Heart left ventricle (tissue), 13 donors: ENCODE measurements around the gene KIF1A.

Experiments
- POLR2A ChIP-seq, 2 donors: fragments of 450-650 bp; IDR thresholded peaks; one replicate each; pipeline ENCODE4 v1.6.1; 2017; ENCODE audit warnings: antibody characterized with exemption in 2 of 2, mild to moderate bottlenecking in 2 of 2, moderate library complexity in 2 of 2
- TF ChIP-seq, protein P1 (sequence below), 12 donors: fragments of 200-600 bp; sonication (generic) in 4 of 12; IDR thresholded peaks; one replicate each; pipeline versions ENCODE4 v1.5.0 to v1.8.0; 2018 to 2022; ENCODE audit warnings: antibody characterized with exemption in 12 of 12, mild to moderate bottlenecking in 5 of 12
- donor health status: ischemic (EF 13 %, LVEDD 7.1; RV severe dilation, severe dysfunction).
- donor health status: DM: no; HTN: yes; CAD: no.
- donor health status: DM: no; HTN: no; CAD: no.
- donor health status: ischemic (EF 25% LVEDD 6.9; RV normal size, moderate dysfunction).
- donor health status: ischemic (EF 25% LVEDD 5.7; RV mildly dilated, moderate dysfunction).
- donor health status: ischemic (EF 35%, LVEDD 5.7; RV mildly dilated, moderate dysfunction).
- donor health status: nonischemic (EF 11% LVEDD 7.7; RV severe dilation, severe dysfunction).
- donor health status: DM: yes; HTN: yes; CAD: no.
- donor health status: PGD.
- donor health status: ischemic (EF 29% LVEDD 5.4; RV normal size, mild dysfunction).
- donor health status: nonischemic (EF 23%, LVEDD 6.1; RV moderate dilation, normal function).

DNA sequence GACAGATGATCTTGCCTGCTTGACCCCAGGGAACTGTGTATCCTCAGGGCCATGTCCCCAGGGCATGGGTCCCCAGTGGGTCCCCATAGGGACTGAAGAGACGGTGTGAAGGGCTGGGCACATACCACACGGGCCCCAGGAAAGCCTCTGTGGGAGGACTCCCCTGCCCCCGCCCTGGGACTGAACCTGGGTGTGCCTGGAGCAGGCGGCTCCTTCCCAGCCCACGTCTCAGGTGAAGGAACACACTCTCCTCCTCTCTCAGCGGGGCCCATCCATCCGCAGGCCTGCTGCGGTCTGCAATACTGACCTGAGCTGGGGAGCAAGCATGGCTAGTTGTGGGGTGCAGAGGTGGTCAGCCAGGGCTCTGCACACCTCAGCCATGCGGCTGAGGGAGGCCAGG, 45.2 kb downstream of the KIF1A start:
- TF ChIP-seq, protein P1, sequence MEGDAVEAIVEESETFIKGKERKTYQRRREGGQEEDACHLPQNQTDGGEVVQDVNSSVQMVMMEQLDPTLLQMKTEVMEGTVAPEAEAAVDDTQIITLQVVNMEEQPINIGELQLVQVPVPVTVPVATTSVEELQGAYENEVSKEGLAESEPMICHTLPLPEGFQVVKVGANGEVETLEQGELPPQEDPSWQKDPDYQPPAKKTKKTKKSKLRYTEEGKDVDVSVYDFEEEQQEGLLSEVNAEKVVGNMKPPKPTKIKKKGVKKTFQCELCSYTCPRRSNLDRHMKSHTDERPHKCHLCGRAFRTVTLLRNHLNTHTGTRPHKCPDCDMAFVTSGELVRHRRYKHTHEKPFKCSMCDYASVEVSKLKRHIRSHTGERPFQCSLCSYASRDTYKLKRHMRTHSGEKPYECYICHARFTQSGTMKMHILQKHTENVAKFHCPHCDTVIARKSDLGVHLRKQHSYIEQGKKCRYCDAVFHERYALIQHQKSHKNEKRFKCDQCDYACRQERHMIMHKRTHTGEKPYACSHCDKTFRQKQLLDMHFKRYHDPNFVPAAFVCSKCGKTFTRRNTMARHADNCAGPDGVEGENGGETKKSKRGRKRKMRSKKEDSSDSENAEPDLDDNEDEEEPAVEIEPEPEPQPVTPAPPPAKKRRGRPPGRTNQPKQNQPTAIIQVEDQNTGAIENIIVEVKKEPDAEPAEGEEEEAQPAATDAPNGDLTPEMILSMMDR (IDR thresholded peaks at IDR 0.05), result no peak
- TF ChIP-seq POLR2A (IDR thresholded peaks at IDR 0.05), result no peak
